ENCODE measurements around the gene BCAS3. TPM values are rescaled to one million over a fixed set of nuclear protein-coding genes. Genes with fewer than 3 reads are reported as not detected.
"Not testable (repeated sequence)": the region's sequence is repeated elsewhere in the genome, so short reads cannot be mapped to it uniquely, and the experiment has no call there.

The BCAS3 gene
- total RNA-seq, 1 donor from 2014 or later: 44.8 TPM

DNA sequence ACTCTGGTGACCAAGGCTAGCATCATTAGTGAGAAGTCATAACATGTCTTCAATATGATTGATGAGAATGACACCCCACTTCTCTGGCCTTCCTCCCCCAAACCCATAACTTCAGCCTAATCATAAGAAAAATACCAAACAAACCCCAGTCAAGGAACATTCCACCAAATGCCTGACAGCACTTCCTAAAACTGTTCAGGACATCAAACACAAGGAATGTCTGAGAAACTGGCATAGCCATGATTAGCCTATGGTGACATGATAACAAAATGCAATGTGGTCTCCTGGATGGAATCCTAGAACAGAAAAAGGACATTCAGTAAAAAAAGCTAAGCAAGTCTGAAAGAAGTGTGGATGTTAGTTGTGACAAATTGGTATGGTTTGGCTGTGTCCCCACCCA lies 749.9 kb downstream of the BCAS3 start:
- H3K4me3 Mint-ChIP-seq (ENCODE audit: unreplicated experiment): no peak overlapping the region
- H3K27ac Mint-ChIP-seq (ENCODE audit: unreplicated experiment): no peak overlapping the region
- H3K36me3 Mint-ChIP-seq (ENCODE audit: unreplicated experiment): no peaks in the 10 kb centered on the region
- peaks cover 2% of the 10 kb centered on the region for H3K9me3 Mint-ChIP-seq (ENCODE audit: unreplicated experiment)
- peaks cover 2% of the 10 kb centered on the region for H3K27me3 Mint-ChIP-seq (ENCODE audit: unreplicated experiment)
- no peaks in the 10 kb centered on the region for H3K4me1 Mint-ChIP-seq (ENCODE audit: low read depth, unreplicated experiment)
- TF ChIP-seq, protein P1, sequence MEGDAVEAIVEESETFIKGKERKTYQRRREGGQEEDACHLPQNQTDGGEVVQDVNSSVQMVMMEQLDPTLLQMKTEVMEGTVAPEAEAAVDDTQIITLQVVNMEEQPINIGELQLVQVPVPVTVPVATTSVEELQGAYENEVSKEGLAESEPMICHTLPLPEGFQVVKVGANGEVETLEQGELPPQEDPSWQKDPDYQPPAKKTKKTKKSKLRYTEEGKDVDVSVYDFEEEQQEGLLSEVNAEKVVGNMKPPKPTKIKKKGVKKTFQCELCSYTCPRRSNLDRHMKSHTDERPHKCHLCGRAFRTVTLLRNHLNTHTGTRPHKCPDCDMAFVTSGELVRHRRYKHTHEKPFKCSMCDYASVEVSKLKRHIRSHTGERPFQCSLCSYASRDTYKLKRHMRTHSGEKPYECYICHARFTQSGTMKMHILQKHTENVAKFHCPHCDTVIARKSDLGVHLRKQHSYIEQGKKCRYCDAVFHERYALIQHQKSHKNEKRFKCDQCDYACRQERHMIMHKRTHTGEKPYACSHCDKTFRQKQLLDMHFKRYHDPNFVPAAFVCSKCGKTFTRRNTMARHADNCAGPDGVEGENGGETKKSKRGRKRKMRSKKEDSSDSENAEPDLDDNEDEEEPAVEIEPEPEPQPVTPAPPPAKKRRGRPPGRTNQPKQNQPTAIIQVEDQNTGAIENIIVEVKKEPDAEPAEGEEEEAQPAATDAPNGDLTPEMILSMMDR (IDR thresholded peaks at IDR 0.05; ENCODE audit: partially characterized antibody, unreplicated experiment): no peak
- no peak for DNase-seq

GRCh38 chr17:61429274-61429673 lies 751.6 kb downstream of the BCAS3 start:
- Mint-ChIP-seq H3K4me1 (ENCODE audit: low read depth, unreplicated experiment) (no peaks in the 10 kb centered on the region), H3K27ac (ENCODE audit: unreplicated experiment) (no peak overlapping the region), H3K9me3 (ENCODE audit: unreplicated experiment) (peaks cover 2% of the 10 kb centered on the region), H3K27me3 (ENCODE audit: unreplicated experiment) (peaks cover 2% of the 10 kb centered on the region), H3K4me3 (ENCODE audit: unreplicated experiment) (no peak overlapping the region), H3K36me3 (ENCODE audit: unreplicated experiment) (no peaks in the 10 kb centered on the region)
- no peak for DNase-seq
- TF ChIP-seq, protein P1 (IDR thresholded peaks at IDR 0.05; ENCODE audit: partially characterized antibody, unreplicated experiment): no peak

GRCh38 chr17:61429831-61430230 lies 752.2 kb downstream of the BCAS3 start:
- not testable (repeated sequence) for H3K27ac Mint-ChIP-seq (ENCODE audit: unreplicated experiment); H3K36me3 Mint-ChIP-seq (ENCODE audit: unreplicated experiment); H3K4me1 Mint-ChIP-seq (ENCODE audit: low read depth, unreplicated experiment); H3K27me3 Mint-ChIP-seq (ENCODE audit: unreplicated experiment); DNase-seq; H3K4me3 Mint-ChIP-seq (ENCODE audit: unreplicated experiment); H3K9me3 Mint-ChIP-seq (ENCODE audit: unreplicated experiment)

DNA sequence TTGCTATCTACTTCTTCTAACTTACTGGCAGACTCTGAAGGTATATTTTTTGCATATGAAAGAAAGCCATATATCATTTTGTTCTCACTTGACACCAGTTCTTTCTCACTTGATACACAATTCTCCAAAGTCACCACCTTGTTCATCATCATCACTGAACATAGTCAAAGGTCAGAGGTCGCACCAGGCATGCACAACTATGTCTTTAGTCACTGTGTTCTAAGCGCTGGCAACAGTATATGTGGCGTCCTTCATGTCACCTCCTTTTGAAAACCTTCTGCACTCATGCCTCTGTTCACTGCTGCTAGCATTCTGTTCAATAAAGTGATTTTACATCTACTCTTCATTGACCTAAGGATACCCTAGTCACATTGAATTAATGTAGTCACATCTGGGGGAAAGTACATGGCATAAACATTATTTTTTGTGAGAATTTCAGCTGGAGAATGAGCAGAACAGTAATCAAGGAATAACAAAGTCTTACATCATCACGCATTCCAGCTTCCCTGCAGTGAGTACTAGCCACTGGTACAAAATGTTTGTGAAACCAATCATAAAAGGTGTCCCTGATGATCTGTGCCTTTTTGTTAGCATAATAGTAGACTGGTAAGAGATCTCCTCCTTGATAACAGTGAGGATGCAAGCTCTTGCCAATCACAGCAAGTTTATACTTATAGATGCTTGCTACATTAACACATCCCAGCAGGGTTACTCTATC lies 754.1 kb downstream of the BCAS3 start:
- TF ChIP-seq, protein P1 (IDR thresholded peaks at IDR 0.05; ENCODE audit: partially characterized antibody, unreplicated experiment): no peak
- Mint-ChIP-seq H3K36me3 (ENCODE audit: unreplicated experiment) (no peaks in the 10 kb centered on the region), H3K27me3 (ENCODE audit: unreplicated experiment) (no peaks in the 10 kb centered on the region), H3K9me3 (ENCODE audit: unreplicated experiment) (no peaks in the 10 kb centered on the region), H3K4me1 (ENCODE audit: low read depth, unreplicated experiment) (no peaks in the 10 kb centered on the region), H3K27ac (ENCODE audit: unreplicated experiment) (no peak overlapping the region), H3K4me3 (ENCODE audit: unreplicated experiment) (no peak overlapping the region)
- no peak for DNase-seq

DNA sequence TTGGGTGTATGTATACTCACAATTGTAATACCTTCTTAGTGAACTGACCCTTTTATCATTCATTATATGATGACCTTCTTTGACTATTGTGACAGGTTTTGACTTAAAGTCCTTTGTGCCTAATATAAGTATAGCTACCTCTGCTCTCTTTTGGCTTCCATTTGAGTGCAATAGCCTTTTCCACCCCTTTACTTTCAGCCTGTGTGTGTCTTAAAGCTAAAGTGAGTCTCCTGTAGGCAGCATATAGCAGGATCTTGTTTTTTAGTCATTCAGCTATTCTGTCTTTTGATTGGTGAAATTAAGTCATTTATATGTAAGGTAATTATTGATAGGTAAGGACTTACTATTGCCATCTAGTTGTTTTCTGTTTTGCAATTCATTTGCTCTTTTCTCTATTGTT lies 758.6 kb downstream of the BCAS3 start:
- H3K4me3 Mint-ChIP-seq (ENCODE audit: unreplicated experiment): no peak overlapping the region
- H3K4me1 Mint-ChIP-seq (ENCODE audit: low read depth, unreplicated experiment): no peaks in the 10 kb centered on the region
- DNase-seq: no peak

More for the DNA sequence above, 758.6 kb downstream of the BCAS3 start:
- Mint-ChIP-seq H3K27ac (ENCODE audit: unreplicated experiment) (no peak overlapping the region), H3K27me3 (ENCODE audit: unreplicated experiment) (no peaks in the 10 kb centered on the region), H3K9me3 (ENCODE audit: unreplicated experiment) (peaks cover 8% of the 10 kb centered on the region), H3K36me3 (ENCODE audit: unreplicated experiment) (peaks cover 18% of the 10 kb centered on the region)
- TF ChIP-seq, protein P1 (IDR thresholded peaks at IDR 0.05; ENCODE audit: partially characterized antibody, unreplicated experiment): no peak

All from glutamatergic neuron (in vitro differentiated cells).